Measurements from ENCODE around the gene AKIP1. TPM values are rescaled to one million over a fixed set of nuclear protein-coding genes. Genes with fewer than 3 reads are reported as not detected.
"Not testable (repeated sequence)": the region's sequence is repeated elsewhere in the genome, so short reads cannot be mapped to it uniquely, and the experiment has no call there.

Gene AKIP1
- polyA plus RNA-seq, 1 donor = 15.0 TPM

DNA sequence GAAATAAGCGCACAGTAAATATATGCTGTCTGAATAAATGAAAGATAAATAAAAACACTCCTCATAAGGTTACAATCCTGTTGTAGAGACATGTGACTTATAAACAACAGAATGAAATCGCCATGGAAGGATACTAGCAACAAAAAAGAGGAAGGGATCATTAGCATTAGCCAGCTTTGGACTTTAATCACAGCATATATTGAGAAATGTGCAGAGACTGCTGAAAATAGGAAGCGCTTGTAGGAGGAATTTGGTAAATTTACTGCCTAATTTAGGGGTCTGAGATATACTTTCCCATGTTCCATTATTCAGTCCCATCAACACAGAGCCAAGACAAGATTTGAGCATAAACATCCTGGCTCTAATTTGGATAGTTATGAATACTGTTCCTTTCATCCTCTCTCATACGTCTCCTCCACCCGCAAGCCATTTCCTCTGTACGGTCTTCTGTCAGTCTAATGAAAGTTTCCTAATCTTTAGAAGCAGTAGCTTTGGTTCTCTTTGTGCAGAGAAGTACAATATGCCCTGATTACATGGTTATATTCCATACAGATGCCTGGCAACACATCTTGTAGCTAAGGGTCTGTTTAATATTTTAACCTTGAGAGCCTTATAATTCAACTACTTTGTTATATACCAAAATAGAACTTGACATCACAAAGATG is 37.1 kb upstream of the AKIP1 start:
- H3K27ac ChIP-seq (ENCODE audit: low read length) = no peak overlapping the region
- 40% methylated on average over 1 of the region's 6 CpGs for WGBS (ENCODE audit: insufficient coverage, low lambda C conversion rate)
- peak in 1 of 2 donors; percentile 8 for DNase-seq
- no peak overlapping the region for H3K4me3 ChIP-seq (ENCODE audit: low read length)
- no peaks in the 10 kb centered on the region for H3K9me3 ChIP-seq (ENCODE audit: control insufficient read depth, low read depth, low read length)
- H3K36me3 ChIP-seq (ENCODE audit: control insufficient read depth, insufficient read depth, low read length) = no peaks in the 10 kb centered on the region
- H3K27me3 ChIP-seq (ENCODE audit: control insufficient read depth, insufficient read depth, low read length) = no peaks in the 10 kb centered on the region
- peaks cover 3% of the 10 kb centered on the region for H3K4me1 ChIP-seq (ENCODE audit: control insufficient read depth, insufficient read depth, low read length)

DNA sequence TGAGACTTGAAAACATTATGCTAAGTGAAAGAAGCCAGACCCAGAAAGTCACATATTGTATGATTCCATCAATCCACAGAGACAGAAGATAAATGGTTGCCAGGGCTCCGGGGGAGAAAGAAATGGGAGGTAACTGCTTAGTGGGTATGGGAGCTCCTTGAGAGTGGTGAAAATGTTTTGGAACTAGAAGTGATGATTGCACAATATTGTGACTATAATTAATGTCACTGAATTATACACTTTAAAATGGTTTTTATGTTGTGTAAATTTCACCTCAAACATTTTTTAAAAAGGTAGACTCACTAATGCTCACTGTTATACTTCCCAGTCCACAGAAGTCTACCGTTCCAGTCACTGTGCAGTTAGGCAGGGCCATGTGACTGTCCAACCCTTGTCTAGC is 32.2 kb upstream of the AKIP1 start:
- no peak overlapping the region for H3K4me3 ChIP-seq (ENCODE audit: low read length)
- H3K36me3 ChIP-seq (ENCODE audit: control insufficient read depth, insufficient read depth, low read length) = no peaks in the 10 kb centered on the region
- no peak overlapping the region for H3K27ac ChIP-seq (ENCODE audit: low read length)
- no peaks in the 10 kb centered on the region for H3K27me3 ChIP-seq (ENCODE audit: control insufficient read depth, insufficient read depth, low read length)
- no peaks in the 10 kb centered on the region for H3K9me3 ChIP-seq (ENCODE audit: control insufficient read depth, low read depth, low read length)
- no CpG with 5 or more reads among the region's 2 CpGs for WGBS (ENCODE audit: insufficient coverage, low lambda C conversion rate)
- H3K4me1 ChIP-seq (ENCODE audit: control insufficient read depth, insufficient read depth, low read length) = no peaks in the 10 kb centered on the region
- DNase-seq = no peak

DNA sequence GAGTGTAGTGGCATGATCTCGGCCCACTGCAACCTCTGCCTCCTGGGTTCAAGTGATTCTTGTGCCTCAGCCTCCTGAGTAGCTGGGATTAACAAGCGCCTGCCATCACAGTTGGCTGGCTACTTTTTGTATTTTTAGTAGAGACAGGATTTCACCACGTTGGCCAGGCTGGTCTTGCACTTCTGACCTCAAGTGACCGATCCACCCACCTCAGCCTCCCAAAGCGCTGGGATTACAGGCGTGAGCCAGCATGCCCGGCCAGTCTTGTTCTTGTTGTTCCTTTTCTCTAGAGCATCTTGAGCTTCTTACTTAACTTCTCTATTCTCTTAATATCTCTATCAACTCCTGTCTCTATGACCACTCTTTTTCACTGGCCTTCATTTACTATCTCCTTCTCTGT is 29.4 kb upstream of the AKIP1 start:
- H3K4me1 ChIP-seq (ENCODE audit: control insufficient read depth, insufficient read depth, low read length); H3K27ac ChIP-seq (ENCODE audit: low read length); H3K27me3 ChIP-seq (ENCODE audit: control insufficient read depth, insufficient read depth, low read length); DNase-seq; H3K4me3 ChIP-seq (ENCODE audit: low read length); H3K36me3 ChIP-seq (ENCODE audit: control insufficient read depth, insufficient read depth, low read length); H3K9me3 ChIP-seq (ENCODE audit: control insufficient read depth, low read depth, low read length): not testable (repeated sequence)
- WGBS (ENCODE audit: insufficient coverage, low lambda C conversion rate) = no CpG with 5 or more reads among the region's 7 CpGs

DNA sequence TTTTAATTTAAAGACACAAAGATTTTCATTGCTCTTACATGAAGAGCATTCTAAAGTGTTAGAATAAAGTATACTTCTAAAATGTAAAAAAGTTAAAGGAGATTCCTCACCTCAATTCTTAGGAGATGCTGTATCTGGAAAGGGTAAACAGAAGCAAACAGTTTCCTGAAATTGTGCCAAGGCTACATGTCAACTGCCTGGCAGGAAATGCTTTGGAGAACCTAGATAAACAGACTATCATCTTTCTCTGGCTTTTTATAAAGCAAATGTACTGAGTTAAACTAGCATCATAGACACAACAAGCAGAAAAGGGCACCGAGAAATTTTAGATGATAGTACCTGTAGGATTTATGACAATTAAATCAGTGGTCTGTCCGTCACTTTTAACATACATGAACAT is 24.7 kb upstream of the AKIP1 start:
- Histone ChIP-seq H3K4me3 (ENCODE audit: low read length) (no peak overlapping the region), H3K27ac (ENCODE audit: low read length) (no peak overlapping the region), H3K4me1 (ENCODE audit: control insufficient read depth, insufficient read depth, low read length) (no peaks in the 10 kb centered on the region), H3K27me3 (ENCODE audit: control insufficient read depth, insufficient read depth, low read length) (no peaks in the 10 kb centered on the region), H3K36me3 (ENCODE audit: control insufficient read depth, insufficient read depth, low read length) (no peaks in the 10 kb centered on the region), H3K9me3 (ENCODE audit: control insufficient read depth, low read depth, low read length) (no peaks in the 10 kb centered on the region)
- DNase-seq = no peak
- 83% methylated on average over 1 of the region's 2 CpGs for WGBS (ENCODE audit: insufficient coverage, low lambda C conversion rate)

DNA sequence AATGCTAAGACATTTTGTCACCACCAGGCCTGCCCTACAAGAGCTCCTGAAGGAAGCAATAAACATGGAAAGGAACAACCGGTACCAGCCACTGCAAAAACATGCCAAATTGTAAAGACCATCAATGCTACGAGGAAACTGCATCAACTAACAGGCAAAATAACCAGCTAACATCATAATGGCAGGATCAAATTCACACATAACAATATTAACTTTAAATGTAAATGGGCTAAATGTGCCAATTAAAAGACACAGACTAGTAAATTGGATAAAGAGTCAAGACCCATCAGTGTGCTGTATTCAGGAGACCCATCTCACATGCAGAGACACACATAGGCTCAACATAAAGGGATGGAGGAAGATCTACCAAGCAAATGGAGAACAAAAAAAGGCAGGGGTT is 19.8 kb upstream of the AKIP1 start:
- not testable (repeated sequence) for H3K4me3 ChIP-seq (ENCODE audit: low read length); H3K36me3 ChIP-seq (ENCODE audit: control insufficient read depth, insufficient read depth, low read length); H3K27ac ChIP-seq (ENCODE audit: low read length); H3K27me3 ChIP-seq (ENCODE audit: control insufficient read depth, insufficient read depth, low read length); DNase-seq; H3K4me1 ChIP-seq (ENCODE audit: control insufficient read depth, insufficient read depth, low read length); H3K9me3 ChIP-seq (ENCODE audit: control insufficient read depth, low read depth, low read length)
- WGBS (ENCODE audit: insufficient coverage, low lambda C conversion rate) = no CpG with 5 or more reads among the region's 2 CpGs

DNA sequence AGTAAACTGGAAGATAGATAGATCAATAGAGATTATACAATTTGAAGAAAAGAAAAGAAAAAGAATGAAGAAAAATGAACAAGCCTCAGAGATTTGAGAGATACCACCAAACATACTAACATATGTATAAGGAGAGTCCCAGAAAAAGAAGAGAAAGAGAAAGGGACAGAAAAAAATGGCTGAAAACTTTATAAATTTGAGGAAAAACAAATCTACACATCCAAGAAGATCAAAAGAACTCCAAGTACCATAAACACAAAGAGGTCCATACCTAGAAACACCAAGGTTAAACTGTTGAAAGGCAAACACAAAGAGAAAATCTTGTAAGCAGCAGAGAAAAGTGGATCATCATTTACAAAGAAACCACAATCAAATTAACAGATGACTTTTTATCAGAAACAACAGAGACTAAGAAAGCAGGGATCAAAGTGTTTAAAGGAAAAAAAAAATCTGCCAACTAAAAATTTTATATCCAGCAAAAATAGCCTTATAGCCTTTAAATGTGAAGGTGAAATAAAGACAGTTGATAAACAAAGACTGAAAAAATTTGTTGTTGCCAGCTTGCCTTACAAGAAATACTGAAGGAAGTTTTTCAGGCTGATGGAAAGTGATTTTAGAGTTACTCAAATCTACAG is 11.8 kb upstream of the AKIP1 start:
- Histone ChIP-seq H3K9me3 (ENCODE audit: control insufficient read depth, low read depth, low read length) (peaks cover 16% of the 10 kb centered on the region), H3K27ac (ENCODE audit: low read length) (no peak overlapping the region), H3K4me3 (ENCODE audit: low read length) (no peak overlapping the region), H3K36me3 (ENCODE audit: control insufficient read depth, insufficient read depth, low read length) (no peaks in the 10 kb centered on the region), H3K4me1 (ENCODE audit: control insufficient read depth, insufficient read depth, low read length) (no peaks in the 10 kb centered on the region), H3K27me3 (ENCODE audit: control insufficient read depth, insufficient read depth, low read length) (no peaks in the 10 kb centered on the region)
- no peak for DNase-seq

DNA sequence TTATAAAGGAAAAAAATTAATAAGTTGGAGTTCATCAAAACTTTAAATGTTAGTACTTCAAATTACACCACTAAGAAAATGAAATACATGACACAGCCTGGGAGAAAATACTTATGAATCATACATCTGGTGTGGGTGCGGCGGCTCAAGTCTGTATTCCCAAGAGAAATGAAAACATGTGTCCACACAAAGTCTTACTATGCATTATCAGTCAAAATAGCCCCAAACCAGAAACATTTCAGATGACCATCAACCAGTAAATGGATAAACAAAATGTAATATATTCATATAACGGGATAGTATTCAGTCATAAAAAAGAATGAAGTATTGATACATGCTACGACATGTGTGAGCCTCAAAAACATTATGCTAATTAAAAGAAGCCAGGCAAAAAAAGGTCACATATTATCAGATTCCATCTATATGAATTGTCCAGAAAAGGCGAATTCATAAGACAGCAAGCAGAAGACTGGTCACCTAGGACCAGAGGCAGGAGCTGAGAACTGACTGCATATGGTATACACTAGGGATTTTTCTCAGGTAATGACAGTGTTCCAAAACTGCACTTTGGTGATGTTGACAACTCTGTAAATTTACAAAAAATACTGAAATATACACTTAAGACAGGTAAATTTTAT is 5.3 kb upstream of the AKIP1 start:
- Histone ChIP-seq H3K27me3 (ENCODE audit: control insufficient read depth, insufficient read depth, low read length) (peaks cover 9% of the 10 kb centered on the region), H3K4me3 (ENCODE audit: low read length) (no peak overlapping the region), H3K27ac (ENCODE audit: low read length) (no peak overlapping the region), H3K36me3 (ENCODE audit: control insufficient read depth, insufficient read depth, low read length) (no peaks in the 10 kb centered on the region), H3K9me3 (ENCODE audit: control insufficient read depth, low read depth, low read length) (peaks cover under 1% of the 10 kb centered on the region), H3K4me1 (ENCODE audit: control insufficient read depth, insufficient read depth, low read length) (peaks cover 4% of the 10 kb centered on the region)
- WGBS (ENCODE audit: insufficient coverage, low lambda C conversion rate) = 100% methylated on average over 2 of the region's 5 CpGs
- no peak for DNase-seq

DNA sequence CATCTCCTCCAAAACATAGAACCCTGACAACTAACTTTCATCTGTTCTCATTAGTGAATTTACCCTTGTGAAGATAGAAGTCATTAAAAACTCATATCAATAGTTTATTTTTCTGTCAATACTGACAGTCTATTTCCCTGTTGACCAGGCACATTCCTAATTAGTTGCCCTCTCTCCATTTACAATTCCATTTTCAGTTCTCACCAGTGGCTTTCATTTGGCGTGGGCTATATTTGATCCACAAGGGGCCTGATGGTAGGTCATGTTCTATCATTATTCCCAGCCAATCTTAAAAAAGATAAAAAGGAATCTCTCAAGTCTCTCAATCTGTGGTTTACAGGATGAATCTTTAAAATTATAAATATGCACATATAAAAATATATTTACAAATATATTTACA is 3.9 kb upstream of the AKIP1 start:
- H3K27ac ChIP-seq (ENCODE audit: low read length) = no peak overlapping the region
- H3K9me3 ChIP-seq (ENCODE audit: control insufficient read depth, low read depth, low read length) = no peaks in the 10 kb centered on the region
- peaks cover 9% of the 10 kb centered on the region for H3K27me3 ChIP-seq (ENCODE audit: control insufficient read depth, insufficient read depth, low read length)
- no peaks in the 10 kb centered on the region for H3K36me3 ChIP-seq (ENCODE audit: control insufficient read depth, insufficient read depth, low read length)
- H3K4me1 ChIP-seq (ENCODE audit: control insufficient read depth, insufficient read depth, low read length) = peaks cover 4% of the 10 kb centered on the region
- no peak for DNase-seq
- no peak overlapping the region for H3K4me3 ChIP-seq (ENCODE audit: low read length)
- WGBS (ENCODE audit: insufficient coverage, low lambda C conversion rate) = no CpG with 5 or more reads among the region's 1 CpG

DNA sequence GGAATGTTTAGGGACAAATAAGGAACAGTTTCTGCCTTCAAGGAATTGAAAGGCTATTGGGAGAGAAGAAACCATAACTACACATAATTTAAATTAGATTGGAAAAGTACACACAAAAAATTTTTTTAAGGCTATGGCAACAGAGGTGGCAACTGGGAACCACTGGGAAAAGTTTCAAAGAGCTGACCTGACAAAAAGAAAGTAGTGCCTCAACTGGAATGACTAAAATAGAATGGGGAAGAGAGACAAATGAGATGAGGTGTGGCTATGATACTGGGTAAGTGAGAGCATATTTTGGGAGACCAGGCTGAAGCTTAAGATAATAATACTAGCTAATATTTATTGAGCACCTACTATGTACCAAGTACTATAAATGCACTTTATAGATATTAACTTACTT is 2.9 kb upstream of the AKIP1 start:
- Histone ChIP-seq H3K27me3 (ENCODE audit: control insufficient read depth, insufficient read depth, low read length) (peaks cover 9% of the 10 kb centered on the region), H3K27ac (ENCODE audit: low read length) (no peak overlapping the region), H3K4me1 (ENCODE audit: control insufficient read depth, insufficient read depth, low read length) (peaks cover 4% of the 10 kb centered on the region), H3K4me3 (ENCODE audit: low read length) (no peak overlapping the region), H3K9me3 (ENCODE audit: control insufficient read depth, low read depth, low read length) (no peaks in the 10 kb centered on the region), H3K36me3 (ENCODE audit: control insufficient read depth, insufficient read depth, low read length) (no peaks in the 10 kb centered on the region)
- DNase-seq = no peak

DNA sequence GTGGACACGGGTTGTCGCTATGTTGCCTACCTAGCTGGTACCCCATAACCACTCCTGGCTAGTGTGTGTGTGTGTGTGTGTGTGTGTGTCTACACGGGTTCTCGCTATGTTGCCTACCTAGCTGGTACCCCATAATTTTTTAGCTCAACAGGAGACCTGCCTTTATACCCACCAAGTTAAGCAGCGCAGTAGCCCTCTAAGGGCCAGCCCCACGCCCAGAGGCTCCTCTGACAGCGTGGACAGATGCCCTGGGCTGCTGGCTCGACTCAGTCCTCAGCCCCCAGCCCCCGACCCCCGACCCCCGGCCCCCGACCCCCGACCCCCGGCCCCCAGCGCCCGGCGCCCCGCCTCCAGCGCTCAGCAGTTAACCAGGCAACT is 351 bp upstream of the AKIP1 start:
- H3K36me3 ChIP-seq (ENCODE audit: control insufficient read depth, insufficient read depth, low read length) = no peaks in the 10 kb centered on the region
- no peaks in the 10 kb centered on the region for H3K9me3 ChIP-seq (ENCODE audit: control insufficient read depth, low read depth, low read length)
- peak overlapping the region; percentile 57 for H3K4me3 ChIP-seq (ENCODE audit: low read length)
- no CpG with 5 or more reads among the region's 19 CpGs for WGBS (ENCODE audit: insufficient coverage, low lambda C conversion rate)
- peaks cover 9% of the 10 kb centered on the region for H3K27me3 ChIP-seq (ENCODE audit: control insufficient read depth, insufficient read depth, low read length)
- H3K27ac ChIP-seq (ENCODE audit: low read length) = no peak overlapping the region
- DNase-seq = no peak
- H3K4me1 ChIP-seq (ENCODE audit: control insufficient read depth, insufficient read depth, low read length) = peaks cover 4% of the 10 kb centered on the region
